ENCODE measurements around the gene EME2.

Gene EME2

GRCh38 chr16:1768061-1768766 lies 4.4 kb upstream of the EME2 start:
- Mint-ChIP-seq H3K9me3 (no peaks in the 10 kb centered on the region), H3K27ac (no peak overlapping the region), H3K4me1 (peaks cover 8% of the 10 kb centered on the region), H3K27me3 (no peaks in the 10 kb centered on the region), H3K4me3 (no peak overlapping the region), H3K36me3 (ENCODE audit: low read depth) (peaks cover 13% of the 10 kb centered on the region)
- no peak for ATAC-seq
- DNase-seq: no peak

GRCh38 chr16:1768767-1769401 lies 3.7 kb upstream of the EME2 start:
- Mint-ChIP-seq H3K4me1 (peaks cover 10% of the 10 kb centered on the region), H3K36me3 (ENCODE audit: low read depth) (peaks cover 13% of the 10 kb centered on the region), H3K9me3 (no peaks in the 10 kb centered on the region), H3K27me3 (no peaks in the 10 kb centered on the region), H3K4me3 (no peak overlapping the region), H3K27ac (no peak overlapping the region)
- DNase-seq (no peak), ATAC-seq (no peak)

GRCh38 chr16:1769402-1770300 lies 3.0 kb upstream of the EME2 start:
- peaks cover 14% of the 10 kb centered on the region for H3K4me1 Mint-ChIP-seq
- no peaks in the 10 kb centered on the region for H3K9me3 Mint-ChIP-seq
- H3K36me3 Mint-ChIP-seq (ENCODE audit: low read depth): peaks cover 13% of the 10 kb centered on the region
- DNase-seq (no peak), ATAC-seq (no peak)
- peak overlapping the region; percentile 100 for H3K4me3 Mint-ChIP-seq
- H3K27me3 Mint-ChIP-seq: no peaks in the 10 kb centered on the region
- peak overlapping the region; percentile 73 for H3K27ac Mint-ChIP-seq

GRCh38 chr16:1770328-1771187 lies 2.1 kb upstream of the EME2 start:
- H3K27ac Mint-ChIP-seq: peak overlapping the region; percentile 73
- peaks cover 13% of the 10 kb centered on the region for H3K36me3 Mint-ChIP-seq (ENCODE audit: low read depth)
- peaks cover 17% of the 10 kb centered on the region for H3K4me1 Mint-ChIP-seq
- no peaks in the 10 kb centered on the region for H3K27me3 Mint-ChIP-seq
- DNase-seq (peak; percentile 69), ATAC-seq (peak; percentile 8)
- no peaks in the 10 kb centered on the region for H3K9me3 Mint-ChIP-seq
- H3K4me3 Mint-ChIP-seq: peak overlapping the region; percentile 100

GRCh38 chr16:1771188-1771863 lies 1.3 kb upstream of the EME2 start, which contains the start of gene NME3:
TSS of gene NME3 (minus strand) at chr16:1771543. CDS start at chr16:1771534, 9 bp downstream.
- peak within 1 kb of the TSS; percentile 100 for H3K4me3 Mint-ChIP-seq
- ATAC-seq (peak; percentile 39), DNase-seq (peak; percentile 83)

GRCh38 chr16:1771864-1772361 lies 697 bp upstream of the EME2 start:
- Mint-ChIP-seq H3K9me3 (no peaks in the 10 kb centered on the region), H3K4me1 (peaks cover 17% of the 10 kb centered on the region), H3K4me3 (peak overlapping the region; percentile 100), H3K27ac (peak overlapping the region; percentile 100), H3K27me3 (no peaks in the 10 kb centered on the region), H3K36me3 (ENCODE audit: low read depth) (peaks cover 13% of the 10 kb centered on the region)
- no peak for DNase-seq
- ATAC-seq: no peak

More at GRCh38 chr16:1771188-1771863, 1.3 kb upstream of the EME2 start, which contains the start of gene NME3:
- H3K27me3 Mint-ChIP-seq: no peaks in the 10 kb centered on the region
- H3K36me3 Mint-ChIP-seq (ENCODE audit: low read depth): peaks cover 13% of the 10 kb centered on the region
- H3K9me3 Mint-ChIP-seq: no peaks in the 10 kb centered on the region
- H3K4me1 Mint-ChIP-seq: peaks cover 17% of the 10 kb centered on the region
- H3K27ac Mint-ChIP-seq: peak within 1 kb of the TSS; percentile 100

GRCh38 chr16:1772908-1773702 lies 495 bp downstream of the EME2 start, which contains the start of gene MRPS34:
TSS of gene MRPS34 (minus strand) at chr16:1773134. CDS start at chr16:1773119, 15 bp downstream.
- DNase-seq: peak; percentile 86
- peak; percentile 57 for ATAC-seq
- Mint-ChIP-seq H3K27me3 (no peaks in the 10 kb centered on the region), H3K27ac (peak within 1 kb of the TSS; percentile 100), H3K4me1 (peaks cover 17% of the 10 kb centered on the region), H3K4me3 (peak within 1 kb of the TSS; percentile 100), H3K36me3 (ENCODE audit: low read depth) (peaks cover 11% of the 10 kb centered on the region), H3K9me3 (no peaks in the 10 kb centered on the region)

- Mint-ChIP-seq H3K9me3 (no peaks in the 10 kb centered on the region), H3K4me1 (peaks cover 17% of the 10 kb centered on the region), H3K4me3 (peak overlapping the region; percentile 100), H3K36me3 (ENCODE audit: low read depth) (peaks cover 11% of the 10 kb centered on the region), H3K27me3 (no peaks in the 10 kb centered on the region), H3K27ac (no peak overlapping the region)
- ATAC-seq (no peak), DNase-seq (peak; percentile 40)
These were observed 1.3 kb downstream of the EME2 start for GRCh38 chr16:1773703-1774447.

GRCh38 chr16:1774448-1774780 lies 1.8 kb downstream of the EME2 start:
- Mint-ChIP-seq H3K27ac (no peak overlapping the region), H3K36me3 (ENCODE audit: low read depth) (peaks cover 11% of the 10 kb centered on the region), H3K4me3 (peak overlapping the region; percentile 100), H3K9me3 (no peaks in the 10 kb centered on the region), H3K4me1 (peaks cover 17% of the 10 kb centered on the region), H3K27me3 (no peaks in the 10 kb centered on the region)
- DNase-seq (no peak), ATAC-seq (no peak)

GRCh38 chr16:1775006-1775845 lies 2.6 kb downstream of the EME2 start:
- ATAC-seq (no peak), DNase-seq (no peak)
- Mint-ChIP-seq H3K9me3 (no peaks in the 10 kb centered on the region), H3K36me3 (ENCODE audit: low read depth) (peaks cover 8% of the 10 kb centered on the region), H3K4me1 (peaks cover 14% of the 10 kb centered on the region), H3K27me3 (no peaks in the 10 kb centered on the region), H3K27ac (no peak overlapping the region), H3K4me3 (peak overlapping the region; percentile 45)

- Mint-ChIP-seq H3K9me3 (no peaks in the 10 kb centered on the region), H3K36me3 (ENCODE audit: low read depth) (peaks cover 8% of the 10 kb centered on the region), H3K4me3 (no peak overlapping the region), H3K27ac (no peak overlapping the region), H3K4me1 (peaks cover 13% of the 10 kb centered on the region), H3K27me3 (no peaks in the 10 kb centered on the region)
- ATAC-seq (no peak), DNase-seq (no peak)
These were observed 3.4 kb downstream of the EME2 start for GRCh38 chr16:1775846-1776671.

All from activated naive CD8-positive, alpha-beta T cell treated with anti-CD3 and anti-CD28 coated beads, Interleukin-2, amount 50 U/mL, for 24 hours (primary cell).